K562 (cell line): ENCODE data around the gene FN3KRP. TPM values are rescaled to one million over a fixed set of nuclear protein-coding genes. Genes with fewer than 3 reads are reported as not detected.

ENCODE experiments used
- ATAC-seq: fragments of 200-7000 bp; cut with Tn5 transposase; 3 replicates; pipeline ENCODE4 v1.9.1; 2020; ENCODE audit warnings: moderate library complexity
- BruUV-seq: library from RNA; stranded (reverse); fragments of 400-500 nt; replicated peaks from 2 replicates; lab custom pipeline; 2021; lab: Mats Ljungman, UMichigan
- CTCF ChIA-PET: fragments of 300-600 bp; formaldehyde crosslinking; extraction: SDS; loops from one replicate; lab custom pipeline; 2021; ENCODE audit warnings: low intra/inter-chr PET ratio; lab: Yijun Ruan, JAX
- POLR2A ChIA-PET: fragments of 300-600, 350-650 bp; sonication (Branson Sonifier 250); formaldehyde crosslinking; extraction: SDS; loops from one replicate; lab custom pipeline; 2021; ENCODE audit warnings: antibody characterized with exemption, inconsistent platforms; lab: Yijun Ruan, JAX
- DNase-seq, 4 experiments: peaks; one replicate each; pipeline versions ENCODE4 v3.0.0 to v3.0.0-alpha.2; 2011 to 2018; ENCODE audit warnings: low spot score in 3 of 4, mixed read lengths in 3 of 4; ENCODE audit errors: extremely low read depth in 1 of 4
- FAIRE-seq: peaks from 2 replicates; lab custom pipeline; 2011; peaks lifted over from hg19 to GRCh38; lab: Jason Lieb, UNC
- H2AFZ ChIP-seq: 2 replicates; pipeline ENCODE4 v1.6.0; 2011; ENCODE audit warnings: low read depth, low read length, control low read depth, inconsistent platforms
- H3K27ac ChIP-seq: fragments of 200-600 bp; 3 replicates; pipeline ENCODE4 v1.8.0; 2011; ENCODE audit warnings: low read depth, mild to moderate bottlenecking, control low read depth, inconsistent platforms, low read length, moderate library complexity, mixed read lengths; ENCODE audit errors: extremely low read depth
- H3K27me3 ChIP-seq, 2 experiments: fragments of 300-600 bp in 1 of 2; 2 replicates in 1 of 2; 3 replicates in 1 of 2; pipeline versions ENCODE4 v1.6.0 to v1.8.0; 2011; ENCODE audit warnings: inconsistent platforms in 2 of 2, low read length in 2 of 2, mild to moderate bottlenecking in 1 of 2, mixed read lengths in 1 of 2, moderate library complexity in 1 of 2; ENCODE audit not compliant: control insufficient read depth in 2 of 2, insufficient read depth in 2 of 2
- H3K36me3 ChIP-seq: fragments of 300-600 bp; 3 replicates; pipeline ENCODE4 v1.8.0; 2011; ENCODE audit warnings: mild to moderate bottlenecking, low read length, inconsistent platforms; ENCODE audit not compliant: control insufficient read depth, insufficient read depth
- H3K4me1 ChIP-seq, 2 experiments: fragments of 200-600 bp in 1 of 2; replicated peaks in 1 of 2; 2 replicates in 1 of 2; 3 replicates in 1 of 2; pipeline versions ENCODE4 v1.5.1 to v1.8.0; 2011; ENCODE audit warnings: inconsistent platforms in 2 of 2, low read length in 2 of 2, mild to moderate bottlenecking in 1 of 2, mixed read lengths in 1 of 2, moderate library complexity in 1 of 2; ENCODE audit not compliant: control insufficient read depth in 2 of 2, insufficient read depth in 2 of 2
- H3K4me2 ChIP-seq: 2 replicates; pipeline ENCODE4 v1.6.1; 2011; ENCODE audit warnings: low read length, control low read depth, inconsistent platforms, mixed read lengths; ENCODE audit not compliant: insufficient read depth
- H3K4me3 ChIP-seq: fragments of 200-600 bp; sonication (generic), shearing (Covaris generic); 2 replicates; pipeline ENCODE4 v1.5.1; 2016; ENCODE audit warnings: control low read depth, inconsistent platforms
- H3K79me2 ChIP-seq: fragments of 200-600 bp; 3 replicates; pipeline ENCODE4 v1.8.0; 2011; ENCODE audit warnings: low read length, inconsistent platforms; ENCODE audit not compliant: control insufficient read depth, insufficient read depth
- H3K9ac ChIP-seq, 2 experiments: 2 replicates each; pipeline versions ENCODE4 v1.6.0 to v1.6.1; 2011; ENCODE audit warnings: low read depth in 2 of 2, low read length in 2 of 2, control low read depth in 1 of 2, inconsistent platforms in 1 of 2, mild to moderate bottlenecking in 1 of 2, mixed read lengths in 1 of 2; ENCODE audit not compliant: insufficient read depth in 1 of 2
- H3K9me1 ChIP-seq: one replicate; pipeline ENCODE4 v1.6.0; 2011; ENCODE audit warnings: inconsistent platforms, mild to moderate bottlenecking, low read length, moderate library complexity; ENCODE audit not compliant: control insufficient read depth, insufficient read depth
- H3K9me3 ChIP-seq: replicated peaks from 2 replicates; pipeline ENCODE4 v1.5.1; 2011; ENCODE audit warnings: low read depth, low read length, inconsistent platforms; ENCODE audit not compliant: control insufficient read depth, insufficient read depth
- H4K20me1 ChIP-seq: replicated peaks from 2 replicates; pipeline ENCODE4 v1.6.1; 2011; ENCODE audit warnings: low read length, inconsistent platforms, mixed read lengths; ENCODE audit not compliant: control insufficient read depth, insufficient read depth
- BDP1 ChIP-seq: IDR thresholded peaks from 3 replicates; pipeline ENCODE4 v1.6.1; 2011; ENCODE audit not compliant: insufficient read length, insufficient read depth
- ESRRA ChIP-seq: fragments of 450-650 bp; IDR thresholded peaks from 2 replicates; pipeline ENCODE4 v1.6.1; 2014; ENCODE audit warnings: low read depth, mild to moderate bottlenecking, moderate library complexity, borderline replicate concordance
- ILK ChIP-seq: fragments of 450-650 bp; IDR thresholded peaks from 2 replicates; pipeline ENCODE4 v1.6.1; 2016; ENCODE audit warnings: missing genetic modification characterization, low read depth, mild to moderate bottlenecking, missing compliant biosample characterization, moderate library complexity, borderline replicate concordance
- POLR2B ChIP-seq: fragments of 450-650 bp; IDR thresholded peaks from 2 replicates; pipeline ENCODE4 v1.6.1; 2018; ENCODE audit warnings: low read depth; ENCODE audit not compliant: partially characterized antibody
- SRSF9 ChIP-seq: fragments of 200-400 bp; formaldehyde crosslinking; IDR thresholded peaks from 2 replicates; pipeline ENCODE4 v1.6.1; 2017; ENCODE audit warnings: low read depth, low read length, borderline replicate concordance
- TEAD4 ChIP-seq, 2 experiments: sonication (generic) in 1 of 2; formaldehyde crosslinking in 1 of 2; IDR thresholded peaks; 2 replicates each; pipeline versions ENCODE4 v1.6.1 to v1.8.0; 2012 to 2022; ENCODE audit warnings: borderline replicate concordance in 1 of 2, inconsistent platforms in 1 of 2, low read length in 1 of 2, mild to moderate bottlenecking in 1 of 2, missing genetic modification reagents in 1 of 2
- TRIM24 ChIP-seq, 2 experiments: fragments of 450-650 bp; IDR thresholded peaks; 2 replicates each; pipeline ENCODE4 v1.6.1; 2016
- ZFPM2 ChIP-seq: fragments of 250-450 bp; sonication (Bioruptor Pico); IDR thresholded peaks from 2 replicates; pipeline ENCODE4 v1.5.1; 2022; ENCODE audit warnings: mild to moderate bottlenecking
- WGBS: fragments of 100-300 bp; shearing (Covaris generic); methylation state at CpG from one replicate; pipeline ENCODE4 v1.1.6; 2016; ENCODE audit warnings: low coverage, mixed read lengths; ENCODE audit not compliant: insufficient coverage; ENCODE audit errors: missing lambda C conversion rate; 5-methylcytosine and 5-hydroxymethylcytosine counted together
- in situ Hi-C: fragments of 300-500 bp; cut with MboI; formaldehyde crosslinking; loops from 4 replicates; pipeline ENCODE4 v1.15.0; 2018; ENCODE audit warnings: inconsistent platforms, mixed read lengths
- intact Hi-C: fragments of 100-400 bp; cut with micrococcal nuclease; formaldehyde crosslinking; loops from 2 replicates; pipeline ENCODE4 v1.14.2; 2022
- polyA plus RNA-seq, 8 experiments: library from polyadenylated mRNA; depleted of rRNA in 4 of 8; stranded (reverse) in 5 of 8; unstranded in 3 of 8; fragments of >200 nt; fragmentation: Nextera tagmentation in 2 of 8; fragmentation: Illumina TruSeq in 1 of 8; extraction: Ambion mirVana in 2 of 8; extraction: Trizol in 1 of 8; gene quantifications; 2 replicates each; pipeline versions ENCODE4 v1.2.1 to v1.2.3, GENCODE V29; 2011 to 2014; ENCODE audit warnings: inconsistent platforms in 1 of 8, missing spikeins in 1 of 8
- total RNA-seq, 7 experiments: library from RNA; depleted of rRNA in 6 of 7; stranded (reverse); fragments of >200 nt in 6 of 7; fragmentation: Illumina TruSeq in 2 of 7; extraction: Trizol in 2 of 7; gene quantifications; 2 replicates each; pipeline versions ENCODE4 v1.2.1 to v1.2.3, GENCODE V29; 2011 to 2021; ENCODE audit warnings: low replicate concordance in 1 of 7
- TF ChIP-seq, protein P1 (sequence below): fragments of 250-450 bp; sonication (Bioruptor Pico); IDR thresholded peaks from 2 replicates; pipeline ENCODE4 v1.4.0; 2020; ENCODE audit warnings: mild to moderate bottlenecking, moderate library complexity
- TF ChIP-seq, protein P2 (sequence below): fragments of 250-450 bp; sonication (Bioruptor Pico); IDR thresholded peaks from 2 replicates; pipeline ENCODE4 v1.5.0; 2021; ENCODE audit warnings: mild to moderate bottlenecking, borderline replicate concordance

FN3KRP gene
- total and polyA plus RNA-seq, 9 of the 15 experiments (the other 6 are each of a cell fraction or from before 2014, with no cell fraction given): 2.0 to 32.1 (median 24.9) TPM

DNA sequence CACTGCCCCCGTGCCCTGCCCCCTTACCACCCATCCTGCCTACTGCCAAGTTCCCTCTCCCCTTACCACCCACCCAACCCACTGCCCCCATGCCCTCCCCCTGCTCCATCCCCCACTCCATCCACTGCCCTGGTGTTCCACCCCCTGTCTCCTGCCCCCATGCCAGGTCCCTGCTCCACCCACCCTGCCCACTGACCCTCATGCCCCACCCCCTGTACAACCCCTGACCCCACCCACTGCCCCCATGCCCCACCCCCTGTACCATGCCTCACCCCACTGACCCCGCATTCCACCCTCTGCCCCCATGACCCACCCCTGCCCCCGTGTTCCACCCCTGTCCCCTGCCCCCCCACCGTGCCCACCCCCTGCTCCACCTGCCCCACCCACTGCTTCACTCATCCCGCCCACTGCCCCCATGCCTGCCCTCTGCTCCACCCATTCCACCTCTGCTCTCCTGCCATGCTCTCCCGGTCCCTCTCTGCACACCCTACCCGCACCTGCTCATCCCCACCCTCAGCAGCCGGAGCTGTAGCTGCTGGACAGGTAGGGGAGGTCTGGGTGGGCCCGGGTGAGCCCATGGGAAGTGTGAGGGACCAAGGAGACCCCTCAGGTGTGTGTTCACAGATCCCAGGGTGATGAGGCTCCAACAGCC is 7.4 kb upstream of the FN3KRP start:
- in situ Hi-C loops (no loop called here), intact Hi-C loops (no loop called here)
- no peaks in the 10 kb centered on the region for H3K79me2 ChIP-seq
- H3K4me2 ChIP-seq: no peak overlapping the region
- H3K9me1 ChIP-seq: no peaks in the 10 kb centered on the region
- H3K27ac ChIP-seq: no peak overlapping the region
- no peak overlapping the region for H3K4me3 ChIP-seq
- H3K36me3 ChIP-seq: no peaks in the 10 kb centered on the region
- no peak overlapping the region for H2AFZ ChIP-seq
- DNase-seq (peak in 3 of 4 experiments; percentile 19 to 35 (median 34)), FAIRE-seq (no peak)
- no peaks in the 10 kb centered on the region for H3K9me3 ChIP-seq
- 5% methylated on average over 3 of the region's 9 CpGs for WGBS
- CTCF ChIA-PET: no interaction called here
- H3K9ac ChIP-seq: peak overlapping the region in 1 of 2 experiments; percentile 68; a peak in 2 of 4 replicates
- BruUV-seq: no TSS peak
- H3K27me3 ChIP-seq: peaks cover 0 to 11% of the 10 kb centered on the region in 2 experiments; a peak in 2 of 5 replicates
- TF ChIP-seq, protein P1, sequence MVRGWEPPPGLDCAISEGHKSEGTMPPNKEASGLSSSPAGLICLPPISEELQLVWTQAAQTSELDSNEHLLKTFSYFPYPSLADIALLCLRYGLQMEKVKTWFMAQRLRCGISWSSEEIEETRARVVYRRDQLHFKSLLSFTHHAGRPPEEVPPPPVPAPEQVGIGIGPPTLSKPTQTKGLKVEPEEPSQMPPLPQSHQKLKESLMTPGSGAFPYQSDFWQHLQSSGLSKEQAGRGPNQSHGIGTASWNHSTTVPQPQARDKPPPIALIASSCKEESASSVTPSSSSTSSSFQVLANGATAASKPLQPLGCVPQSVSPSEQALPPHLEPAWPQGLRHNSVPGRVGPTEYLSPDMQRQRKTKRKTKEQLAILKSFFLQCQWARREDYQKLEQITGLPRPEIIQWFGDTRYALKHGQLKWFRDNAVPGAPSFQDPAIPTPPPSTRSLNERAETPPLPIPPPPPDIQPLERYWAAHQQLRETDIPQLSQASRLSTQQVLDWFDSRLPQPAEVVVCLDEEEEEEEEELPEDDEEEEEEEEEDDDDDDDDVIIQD (CRISPR knock-in tag): no peak
- TF ChIP-seq ZFPM2 (CRISPR knock-in tag) (no peak), ILK (tag) (no peak), SRSF9 (no peak), TEAD4 (IDR thresholded peaks at IDR 0.05; ENCODE audit: low read length) (no peak), TEAD4 (CRISPR knock-in tag; IDR thresholded peaks at IDR 0.05; ENCODE audit: borderline replicate concordance) (no peak), POLR2B (no peak), BDP1 (no peak), ESRRA (no peak), TRIM24 (IDR thresholded peaks at IDR 0.05) (no peak)
- TF ChIP-seq, protein P2, sequence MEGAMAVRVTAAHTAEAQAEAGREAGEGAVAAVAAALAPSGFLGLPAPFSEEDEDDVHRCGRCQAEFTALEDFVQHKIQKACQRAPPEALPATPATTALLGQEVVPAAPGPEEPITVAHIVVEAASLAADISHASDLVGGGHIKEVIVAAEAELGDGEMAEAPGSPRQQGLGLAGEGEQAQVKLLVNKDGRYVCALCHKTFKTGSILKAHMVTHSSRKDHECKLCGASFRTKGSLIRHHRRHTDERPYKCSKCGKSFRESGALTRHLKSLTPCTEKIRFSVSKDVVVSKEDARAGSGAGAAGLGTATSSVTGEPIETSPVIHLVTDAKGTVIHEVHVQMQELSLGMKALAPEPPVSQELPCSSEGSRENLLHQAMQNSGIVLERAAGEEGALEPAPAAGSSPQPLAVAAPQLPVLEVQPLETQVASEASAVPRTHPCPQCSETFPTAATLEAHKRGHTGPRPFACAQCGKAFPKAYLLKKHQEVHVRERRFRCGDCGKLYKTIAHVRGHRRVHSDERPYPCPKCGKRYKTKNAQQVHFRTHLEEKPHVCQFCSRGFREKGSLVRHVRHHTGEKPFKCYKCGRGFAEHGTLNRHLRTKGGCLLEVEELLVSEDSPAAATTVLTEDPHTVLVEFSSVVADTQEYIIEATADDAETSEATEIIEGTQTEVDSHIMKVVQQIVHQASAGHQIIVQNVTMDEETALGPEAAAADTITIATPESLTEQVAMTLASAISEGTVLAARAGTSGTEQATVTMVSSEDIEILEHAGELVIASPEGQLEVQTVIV (CRISPR knock-in tag): no peak
- TF ChIP-seq, all 486 proteins: peak for 0
- Histone ChIP-seq H4K20me1 (no peaks in the 10 kb centered on the region), H3K4me1 (peaks cover 0 to 47% of the 10 kb centered on the region in 2 experiments; a peak in 2 of 5 replicates)
- no peak for ATAC-seq
- POLR2A ChIA-PET: interaction anchor here (1.1 kb wide), 1 partner anchor 19 kb away, joined by 4 read pairs; no protein-coding TSS in a partner anchor
